Naive B cell (primary cell): Measurements from ENCODE around the gene SHC1. TPM values are rescaled to one million over a fixed set of nuclear protein-coding genes. Genes with fewer than 3 reads are reported as not detected.

Source experiments
- ATAC-seq, 2 donors: fragments of 150-1000 bp; cut with Tn5 transposase; 2 replicates each; pipeline ENCODE4 v1.10.0; 2021; ENCODE audit warnings: low read depth in 2 of 2, mild to moderate bottlenecking in 2 of 2, moderate library complexity in 2 of 2
- DNase-seq: peaks from one replicate; pipeline ENCODE4 v3.0.0; 2022
- H3K27ac Mint-ChIP-seq, 6 donors: one replicate each; pipeline ENCODE4 v1.8.0; 2020 to 2022; ENCODE audit warnings: mild to moderate bottlenecking in 6 of 6, mixed read lengths in 6 of 6, moderate library complexity in 5 of 6, inconsistent platforms in 2 of 6
- H3K27me3 Mint-ChIP-seq, 3 donors: one replicate each; pipeline ENCODE4 v1.8.0; 2021 to 2022; ENCODE audit warnings: mixed read lengths in 3 of 3, mild to moderate bottlenecking in 1 of 3
- H3K36me3 Mint-ChIP-seq, 2 donors: one replicate each; pipeline ENCODE4 v1.8.0; 2020 to 2022; ENCODE audit warnings: mixed read lengths in 2 of 2, inconsistent platforms in 1 of 2, mild to moderate bottlenecking in 1 of 2
- H3K4me1 Mint-ChIP-seq, 3 donors: one replicate each; pipeline ENCODE4 v1.8.0; 2020 to 2022; ENCODE audit warnings: mixed read lengths in 3 of 3, inconsistent platforms in 1 of 3, mild to moderate bottlenecking in 1 of 3, moderate library complexity in 1 of 3
- H3K4me3 Mint-ChIP-seq, 8 donors: one replicate each; pipeline ENCODE4 v1.8.0; 2020 to 2022; ENCODE audit warnings: mild to moderate bottlenecking in 8 of 8, mixed read lengths in 8 of 8, moderate library complexity in 8 of 8, inconsistent platforms in 2 of 8
- H3K9me3 Mint-ChIP-seq, 7 donors: one replicate each; pipeline ENCODE4 v1.8.0; 2020 to 2022; ENCODE audit warnings: mixed read lengths in 7 of 7, mild to moderate bottlenecking in 5 of 7, inconsistent platforms in 2 of 7, moderate library complexity in 1 of 7
- polyA plus RNA-seq, 6 donors: library from polyadenylated mRNA; unstranded; fragments of 300-500 nt; fragmentation: Illumina TruSeq; gene quantifications; one replicate each; pipeline ENCODE4 v1.2.3, GENCODE V29; 2021; ENCODE audit warnings: low read depth in 6 of 6

The SHC1 gene
- polyA plus RNA-seq, 6 donors from 2014 or later = 23.3 to 34.0 (median 26.3) TPM

DNA sequence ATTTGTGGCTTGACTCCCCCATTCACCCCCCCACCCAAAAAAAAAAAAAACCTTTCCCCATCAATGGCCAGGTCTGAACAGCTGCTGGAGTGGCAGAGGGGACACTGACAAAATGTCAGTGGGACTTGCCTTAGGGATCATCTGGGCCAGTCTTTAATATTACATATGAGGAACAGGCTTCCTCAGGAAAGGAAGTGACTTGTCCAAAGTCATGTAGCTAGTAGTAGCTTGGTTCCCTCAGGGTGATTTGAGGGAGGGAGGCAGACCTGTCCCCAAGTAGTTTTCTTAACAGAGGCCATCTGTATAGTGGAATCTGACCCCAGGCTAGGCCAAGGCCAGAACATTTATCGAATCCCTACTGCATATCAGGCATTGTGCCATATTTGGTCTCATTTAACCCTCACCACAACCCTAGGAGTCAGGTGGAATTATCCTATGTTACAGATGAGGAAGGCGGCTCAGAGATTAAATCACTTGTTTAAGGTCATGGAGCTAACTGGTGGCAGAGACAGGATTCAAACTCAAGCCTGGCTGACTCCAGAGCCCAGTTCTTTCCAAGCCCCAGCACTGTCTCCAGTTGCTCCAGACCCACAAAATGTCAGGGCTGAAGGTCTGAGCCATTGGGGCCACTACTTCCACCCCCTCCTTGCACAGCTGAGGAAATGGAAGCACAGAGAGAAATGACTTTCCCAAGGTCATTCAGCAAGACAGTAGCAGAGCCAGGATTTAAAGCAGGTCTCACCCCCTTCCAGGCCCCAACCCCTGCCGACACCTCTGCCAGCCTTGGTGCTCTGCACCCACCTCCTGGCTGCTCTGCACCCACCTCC lies 42.4 kb upstream of the SHC1 start:
- DNase-seq = no peak
- ATAC-seq = no peak
- H3K27ac Mint-ChIP-seq = peak overlapping the region; percentile 26 to 88 (median 61)

GRCh38 chr1:155012026-155012546 lies 41.5 kb upstream of the SHC1 start:
- peak overlapping the region in 3 of 6 donors; percentile 51 to 60 (median 52) for H3K27ac Mint-ChIP-seq
- no peaks in the 10 kb centered on the region for H3K9me3 Mint-ChIP-seq
- H3K4me1 Mint-ChIP-seq = peaks cover 64 to 88% (median 79%) of the 10 kb centered on the region in 3 donors
- no peak overlapping the region for H3K4me3 Mint-ChIP-seq
- H3K27me3 Mint-ChIP-seq = no peaks in the 10 kb centered on the region
- H3K36me3 Mint-ChIP-seq = no peaks in the 10 kb centered on the region
- no peak for ATAC-seq
- DNase-seq = no peak

More for the DNA sequence above, 42.4 kb upstream of the SHC1 start:
- no peaks in the 10 kb centered on the region for H3K9me3 Mint-ChIP-seq
- H3K27me3 Mint-ChIP-seq = no peaks in the 10 kb centered on the region
- H3K36me3 Mint-ChIP-seq = no peaks in the 10 kb centered on the region
- H3K4me1 Mint-ChIP-seq = peaks cover 66 to 86% (median 78%) of the 10 kb centered on the region in 3 donors
- peak overlapping the region in 6 of 8 donors; percentile 6 to 80 (median 63) for H3K4me3 Mint-ChIP-seq

DNA sequence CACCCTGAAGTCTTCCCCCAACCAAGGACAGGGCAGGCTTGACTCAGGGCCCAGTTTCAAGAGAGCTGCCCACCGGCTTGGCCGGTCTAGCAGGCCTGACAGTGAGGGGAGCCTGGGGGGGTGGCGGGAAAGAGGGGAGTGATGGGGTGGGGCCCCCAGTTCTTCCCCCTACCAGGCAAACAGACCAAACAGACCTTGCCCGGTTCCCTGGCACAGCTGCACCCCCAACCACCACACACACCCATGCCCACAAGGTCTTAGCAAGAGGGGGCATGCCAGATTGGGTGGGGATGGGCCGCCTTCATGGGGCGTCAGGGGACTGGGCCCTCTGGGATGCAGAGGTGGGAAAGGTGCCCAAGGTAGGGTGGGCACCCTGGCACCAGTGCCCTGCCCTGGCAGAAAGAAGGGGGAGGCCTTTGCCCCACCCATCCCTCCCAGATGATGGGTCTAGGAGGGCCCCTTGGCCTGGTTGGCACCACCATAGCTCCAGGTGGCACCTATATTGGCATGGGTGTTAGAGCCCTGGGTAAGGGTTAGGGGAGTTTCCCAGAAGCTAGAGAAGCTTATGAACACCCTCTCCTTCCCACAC lies 41.0 kb upstream of the SHC1 start:
- Mint-ChIP-seq H3K4me1 (peaks cover 63 to 87% (median 79%) of the 10 kb centered on the region in 3 donors), H3K9me3 (no peaks in the 10 kb centered on the region), H3K36me3 (no peaks in the 10 kb centered on the region), H3K4me3 (no peak overlapping the region), H3K27me3 (no peaks in the 10 kb centered on the region), H3K27ac (peak overlapping the region in 1 of 6 donors; percentile 57)
- DNase-seq = no peak
- ATAC-seq = no peak

- Mint-ChIP-seq H3K9me3 (no peaks in the 10 kb centered on the region), H3K36me3 (no peaks in the 10 kb centered on the region), H3K4me1 (peaks cover 63 to 87% (median 79%) of the 10 kb centered on the region in 3 donors), H3K4me3 (no peak overlapping the region), H3K27ac (peak overlapping the region in 2 of 6 donors; percentile 52 to 57), H3K27me3 (no peaks in the 10 kb centered on the region)
- no peak for ATAC-seq
- DNase-seq = no peak
These were observed 40.5 kb upstream of the SHC1 start for GRCh38 chr1:155011004-155011416.

GRCh38 chr1:155010211-155010918 lies 39.8 kb upstream of the SHC1 start:
- H3K27ac Mint-ChIP-seq = peak overlapping the region in 4 of 6 donors; percentile 26 to 82 (median 62)
- no peak for DNase-seq
- ATAC-seq = no peak

GRCh38 chr1:155009742-155010141 lies 39.2 kb upstream of the SHC1 start:
- H3K27ac Mint-ChIP-seq = peak overlapping the region in 3 of 6 donors; percentile 68 to 92 (median 72)
- peaks cover 63 to 91% (median 82%) of the 10 kb centered on the region in 3 donors for H3K4me1 Mint-ChIP-seq
- DNase-seq (no peak), ATAC-seq (no peak)
- no peaks in the 10 kb centered on the region for H3K9me3 Mint-ChIP-seq
- H3K27me3 Mint-ChIP-seq = no peaks in the 10 kb centered on the region
- H3K4me3 Mint-ChIP-seq = peak overlapping the region in 6 of 8 donors; percentile 12 to 87 (median 56)
- H3K36me3 Mint-ChIP-seq = no peaks in the 10 kb centered on the region

More at GRCh38 chr1:155010211-155010918, 39.8 kb upstream of the SHC1 start:
- H3K4me1 Mint-ChIP-seq = peaks cover 60 to 87% (median 79%) of the 10 kb centered on the region in 3 donors
- no peaks in the 10 kb centered on the region for H3K36me3 Mint-ChIP-seq
- H3K4me3 Mint-ChIP-seq = peak overlapping the region in 6 of 8 donors; percentile 12 to 80 (median 56)
- H3K9me3 Mint-ChIP-seq = no peaks in the 10 kb centered on the region
- H3K27me3 Mint-ChIP-seq = no peaks in the 10 kb centered on the region

DNA sequence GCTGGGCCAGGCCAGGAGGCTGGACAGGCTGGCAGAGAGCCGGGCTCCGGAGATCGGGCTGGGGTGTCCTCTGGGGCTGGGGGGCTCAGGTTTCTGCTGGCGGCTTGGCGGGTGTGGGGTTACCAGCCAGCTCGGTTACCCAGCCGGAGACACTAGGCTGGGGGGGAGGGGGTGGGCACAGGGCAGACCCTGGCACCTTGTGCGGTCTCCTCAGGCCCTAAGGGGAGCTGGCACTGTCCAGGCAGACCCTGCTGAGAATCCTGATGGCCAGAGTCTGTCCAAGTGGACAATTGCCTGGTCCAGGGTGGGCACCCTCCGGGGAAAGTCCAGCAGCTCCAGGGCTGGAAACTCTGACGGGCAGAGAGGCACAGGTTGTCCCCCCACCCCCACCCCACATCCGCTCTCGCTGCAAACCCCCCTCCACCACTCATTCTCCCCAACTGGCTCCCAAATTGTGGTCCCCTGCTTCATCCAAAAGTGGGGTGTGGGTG lies 38.7 kb upstream of the SHC1 start:
- peak overlapping the region in 6 of 8 donors; percentile 17 to 87 (median 48) for H3K4me3 Mint-ChIP-seq
- H3K4me1 Mint-ChIP-seq = peaks cover 66 to 94% (median 83%) of the 10 kb centered on the region in 3 donors
- no peaks in the 10 kb centered on the region for H3K9me3 Mint-ChIP-seq
- H3K27me3 Mint-ChIP-seq = no peaks in the 10 kb centered on the region
- H3K27ac Mint-ChIP-seq = peak overlapping the region in 2 of 6 donors; percentile 80 to 90
- DNase-seq = no peak
- no peak for ATAC-seq
- no peaks in the 10 kb centered on the region for H3K36me3 Mint-ChIP-seq

GRCh38 chr1:155008015-155008941 lies 37.7 kb upstream of the SHC1 start:
- Mint-ChIP-seq H3K9me3 (no peaks in the 10 kb centered on the region), H3K36me3 (no peaks in the 10 kb centered on the region), H3K4me1 (peaks cover 64 to 94% (median 81%) of the 10 kb centered on the region in 3 donors), H3K4me3 (peak overlapping the region in 5 of 8 donors; percentile 9 to 73 (median 37)), H3K27me3 (no peaks in the 10 kb centered on the region), H3K27ac (peak overlapping the region in 3 of 6 donors; percentile 42 to 92 (median 80))
- ATAC-seq = no peak
- DNase-seq = no peak

DNA sequence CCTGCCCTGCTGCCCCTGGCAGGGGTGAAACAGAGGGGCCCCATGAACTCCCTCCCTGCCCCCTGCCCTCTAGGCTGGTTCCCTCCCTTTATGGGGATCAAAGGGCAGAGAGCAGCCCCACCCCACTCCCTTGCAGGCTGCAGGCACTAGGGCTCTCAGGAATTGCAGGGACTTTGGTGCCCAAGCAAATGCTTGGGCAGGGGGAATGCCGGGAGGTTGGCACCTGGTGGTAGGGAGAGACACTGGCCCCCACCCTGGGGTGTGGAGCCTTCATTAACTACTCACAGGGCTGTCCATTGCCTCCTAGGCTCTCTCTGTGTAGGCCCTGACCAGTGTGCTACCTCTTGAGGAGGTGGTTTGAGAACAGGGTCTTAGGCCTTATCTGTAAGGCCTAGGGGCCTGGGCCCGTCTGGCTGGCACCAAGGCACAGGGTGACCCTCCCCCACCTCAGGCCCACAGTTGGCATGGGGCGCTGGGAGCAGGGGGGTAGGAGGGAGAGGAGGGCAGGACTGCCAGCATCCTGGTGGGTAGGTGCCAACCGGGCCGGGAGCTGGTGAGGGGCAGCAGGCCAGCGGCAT lies 36.8 kb upstream of the SHC1 start:
- H3K9me3 Mint-ChIP-seq = no peaks in the 10 kb centered on the region
- H3K27me3 Mint-ChIP-seq = no peaks in the 10 kb centered on the region
- H3K36me3 Mint-ChIP-seq = no peaks in the 10 kb centered on the region
- H3K4me1 Mint-ChIP-seq = peaks cover 56 to 85% (median 72%) of the 10 kb centered on the region in 3 donors
- DNase-seq = no peak
- peak overlapping the region in 1 of 6 donors; percentile 96 for H3K27ac Mint-ChIP-seq
- peak overlapping the region in 3 of 8 donors; percentile 87 to 98 (median 98) for H3K4me3 Mint-ChIP-seq
- ATAC-seq = no peak

- DNase-seq = peak; percentile 59
- peak overlapping the region; percentile 75 to 98 (median 86) for H3K4me3 Mint-ChIP-seq
- peak overlapping the region; percentile 89 to 97 (median 96) for H3K27ac Mint-ChIP-seq
- peak; percentile 33 to 38 for ATAC-seq
- no peaks in the 10 kb centered on the region for H3K36me3 Mint-ChIP-seq
- no peaks in the 10 kb centered on the region for H3K9me3 Mint-ChIP-seq
- peaks cover 54 to 79% (median 68%) of the 10 kb centered on the region in 3 donors for H3K4me1 Mint-ChIP-seq
- H3K27me3 Mint-ChIP-seq = no peaks in the 10 kb centered on the region
These were observed 36.1 kb upstream of the SHC1 start for GRCh38 chr1:155006601-155007101.

- no peaks in the 10 kb centered on the region for H3K36me3 Mint-ChIP-seq
- H3K4me1 Mint-ChIP-seq = peaks cover 53 to 72% (median 59%) of the 10 kb centered on the region in 3 donors
- no peaks in the 10 kb centered on the region for H3K9me3 Mint-ChIP-seq
- peak overlapping the region; percentile 53 to 98 (median 87) for H3K4me3 Mint-ChIP-seq
- DNase-seq (peak; percentile 54), ATAC-seq (peak; percentile 15 to 16)
- no peaks in the 10 kb centered on the region for H3K27me3 Mint-ChIP-seq
- H3K27ac Mint-ChIP-seq = peak overlapping the region; percentile 79 to 97 (median 92)
These were observed 34.8 kb upstream of the SHC1 start for GRCh38 chr1:155005076-155006011.
